NB4 (cell line): Measurements from ENCODE around the gene MEGF11.

ENCODE experiments used
- CTCF ChIP-seq: IDR thresholded peaks from one replicate; pipeline ENCODE4 v1.5.1; 2012; ENCODE audit warnings: low read depth, low read length
- POLR2A ChIP-seq: IDR thresholded peaks from 2 replicates; pipeline ENCODE4 v1.6.1; 2011; ENCODE audit warnings: mild to moderate bottlenecking; ENCODE audit not compliant: insufficient read length; ENCODE audit errors: extremely low read depth

GRCh38 chr15:66030650-66031049, 222.9 kb downstream of the MEGF11 start:
- TF ChIP-seq POLR2A: no peak
- TF ChIP-seq CTCF: no peak
